Stimulated activated CD4-positive, alpha-beta T cell treated with anti-CD3 and anti-CD28 coated beads, Interleukin-12 subunit alpha, Interleukin-12 subunit beta, amount 100 ng/mL, for 4 hours (primary cell): ENCODE measurements around the gene IMPA2.
"Not testable (repeated sequence)": the region's sequence is repeated elsewhere in the genome, so short reads cannot be mapped to it uniquely, and the experiment has no call there.

Source experiments
- DNase-seq: peaks from one replicate; pipeline ENCODE4 v3.0.0-alpha.2; 2020

The IMPA2 gene

DNA sequence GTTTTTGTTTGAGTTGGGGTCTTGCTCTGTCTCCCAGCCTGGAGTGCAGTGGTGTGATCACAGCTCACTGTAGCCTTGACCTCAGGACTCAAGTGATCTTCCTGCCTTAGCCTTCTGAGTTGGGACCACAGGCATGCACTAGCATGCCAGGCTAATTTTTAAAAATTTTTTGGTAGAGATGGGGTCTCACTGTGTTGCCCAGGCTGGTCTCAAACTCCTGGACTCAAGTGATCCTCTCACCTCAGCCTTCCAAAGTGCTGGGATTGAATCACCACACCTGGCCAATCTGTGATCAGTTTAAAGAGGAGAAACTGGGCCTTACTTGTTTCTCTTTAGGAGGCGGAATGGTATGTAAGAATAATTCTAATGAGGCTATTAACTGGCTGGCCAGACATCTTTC lies 49.9 kb downstream of the IMPA2 start:
- DNase-seq = no peak

DNA sequence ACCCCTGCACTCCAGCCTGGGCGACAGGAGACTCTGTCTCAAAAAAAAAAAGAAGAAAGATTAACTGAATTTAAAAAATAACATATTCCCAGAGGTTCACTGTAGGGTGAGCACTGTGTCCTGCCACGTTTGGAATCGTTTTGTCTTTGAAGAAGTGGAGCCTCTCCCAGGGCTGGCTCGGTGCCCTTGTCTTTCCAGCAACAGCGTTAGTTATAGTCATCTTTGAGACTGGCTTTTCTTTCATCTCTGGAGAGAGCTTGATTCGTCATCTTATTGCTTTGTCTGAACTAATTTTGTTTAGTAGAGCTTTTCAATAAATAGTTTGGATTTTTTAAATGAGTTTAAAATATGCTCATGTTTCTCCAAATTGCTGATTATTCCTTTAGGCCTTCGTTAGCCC lies 50.5 kb downstream of the IMPA2 start:
- no peak for DNase-seq

GRCh38 chr18:12032786-12033642 lies 51.7 kb downstream of the IMPA2 start:
- DNase-seq = no peak

DNA sequence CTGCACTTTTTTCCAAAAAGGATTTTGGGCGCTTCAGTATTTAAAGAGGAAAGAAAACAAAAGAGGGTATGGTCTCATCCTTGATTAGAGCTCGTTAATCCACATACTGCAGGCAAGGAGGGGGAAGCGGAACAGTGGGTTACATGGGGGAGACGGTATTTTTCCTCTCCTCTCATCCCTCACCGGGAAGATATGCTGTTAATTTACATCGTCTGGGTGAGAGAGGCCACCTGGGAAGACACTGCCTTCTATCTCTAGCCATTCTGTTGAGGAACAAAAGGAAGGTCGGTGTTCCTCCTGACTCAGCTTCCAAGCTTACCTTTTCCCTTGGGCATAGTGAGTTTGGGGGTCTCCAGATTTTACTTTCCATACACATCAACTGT lies 52.3 kb downstream of the IMPA2 start:
- DNase-seq = no peak

DNA sequence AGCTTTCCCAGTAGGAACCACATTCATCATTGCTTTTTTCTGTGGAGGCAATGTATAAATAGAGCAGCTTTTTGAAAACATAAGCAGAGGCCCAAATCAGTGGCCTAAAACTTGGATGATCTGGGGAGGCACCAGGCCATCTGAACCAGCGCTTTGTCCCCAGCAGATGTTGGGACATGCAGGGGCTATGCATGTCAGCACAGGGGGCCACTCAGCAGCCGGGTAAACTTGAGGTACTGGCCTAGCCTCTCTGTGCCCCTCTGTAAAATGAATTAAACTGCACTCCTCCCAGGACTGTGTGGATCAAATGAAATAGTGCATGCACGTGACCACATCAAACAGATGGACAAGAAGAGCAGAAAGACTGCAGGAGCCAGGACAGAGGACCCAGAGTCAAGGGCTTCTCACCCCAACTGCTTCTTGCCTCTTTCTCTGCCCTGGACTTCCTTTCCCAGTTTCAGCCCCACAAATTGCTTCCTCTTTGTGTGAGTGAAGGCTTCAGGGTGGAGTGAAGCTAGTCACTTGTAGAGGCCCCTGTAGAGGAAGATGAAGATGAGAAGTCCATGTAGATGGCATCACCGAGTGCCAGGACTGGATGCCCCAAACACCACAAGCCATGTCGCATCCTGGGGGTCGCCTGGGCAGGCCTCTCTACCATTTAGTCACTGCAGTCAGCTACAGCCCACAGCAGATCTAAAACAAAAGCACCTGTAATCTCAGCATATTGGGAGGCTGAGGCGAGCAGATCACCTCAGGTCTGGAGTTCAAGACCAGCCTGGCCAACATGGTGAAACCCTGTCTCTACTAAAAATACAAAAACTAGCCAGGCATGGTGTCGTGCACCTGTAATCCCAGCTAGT lies 53.2 kb downstream of the IMPA2 start:
- no peak for DNase-seq

GRCh38 chr18:12035481-12035880 lies 54.2 kb downstream of the IMPA2 start:
- DNase-seq = no peak

DNA sequence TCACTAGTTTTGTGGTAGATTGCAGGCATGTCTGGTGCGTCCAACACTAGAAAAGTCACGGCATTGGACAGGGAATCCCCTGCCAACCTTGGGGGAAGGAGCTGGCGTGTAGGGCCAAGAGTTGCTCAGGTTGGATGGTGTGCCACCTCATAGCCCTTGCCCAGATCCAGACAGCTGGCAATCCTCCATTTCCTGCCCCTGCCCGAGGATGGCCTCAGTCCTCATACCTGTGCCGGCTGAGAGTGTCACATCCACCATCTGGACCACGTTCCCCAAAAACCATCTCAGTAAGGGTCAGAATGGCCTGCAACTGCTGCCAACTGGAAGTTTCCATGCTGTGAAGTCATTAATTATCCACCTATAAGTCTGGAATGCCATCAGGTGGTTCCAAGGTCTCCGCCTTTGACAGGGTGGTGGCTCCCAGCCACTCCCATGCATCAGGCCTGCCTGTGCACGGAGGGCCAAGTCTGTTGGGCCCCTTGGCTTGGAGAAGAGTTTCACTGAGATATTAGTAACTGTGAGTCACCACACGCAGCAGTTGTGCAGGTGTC lies 55.0 kb downstream of the IMPA2 start:
- no peak for DNase-seq

- DNase-seq = peak; percentile 38
Observed at GRCh38 chr18:12038082-12038638, 56.9 kb downstream of the IMPA2 start.

DNA sequence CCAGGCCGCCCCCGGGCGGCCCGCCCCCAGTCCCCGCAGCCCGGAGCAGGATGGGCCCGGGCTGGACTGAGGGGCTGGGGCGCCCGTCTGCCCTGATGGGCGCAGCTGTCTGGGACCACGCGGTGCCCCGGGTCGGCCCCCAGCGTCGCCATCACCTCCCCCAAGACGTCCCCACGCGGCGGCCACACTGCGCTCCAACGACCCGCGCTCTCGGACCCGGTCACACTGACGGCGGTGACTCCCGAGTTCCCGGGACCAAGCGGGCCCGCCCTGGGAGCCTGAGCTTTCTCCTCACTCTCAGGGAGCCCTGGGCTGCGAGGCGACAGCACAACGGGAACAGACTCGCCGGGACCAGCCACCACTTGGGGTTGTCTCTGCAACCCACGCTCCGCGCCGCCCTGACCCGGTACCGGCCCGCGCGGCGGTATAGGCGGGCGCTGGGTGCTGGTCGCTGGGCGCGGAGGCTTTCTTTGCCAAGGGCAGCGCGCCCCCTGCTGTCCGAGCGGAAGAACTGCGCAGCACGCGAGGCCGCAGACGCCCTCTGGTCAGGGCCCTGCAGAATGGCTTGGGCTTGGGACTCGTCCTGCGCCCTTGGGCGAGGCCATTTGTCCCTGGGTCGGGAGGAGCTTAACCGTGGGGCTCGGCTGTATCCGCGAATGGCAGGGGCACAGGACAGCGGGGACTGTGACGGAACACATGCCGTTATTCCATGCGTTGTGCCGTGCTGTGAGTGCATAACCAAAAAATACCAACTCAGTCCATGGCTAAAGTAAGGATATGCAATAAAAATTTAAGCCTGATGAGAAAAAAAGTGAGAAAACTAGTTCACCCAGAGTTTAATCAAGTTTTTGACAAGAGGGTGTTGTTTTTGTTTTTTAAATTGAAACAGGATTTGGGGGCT lies 57.6 kb downstream of the IMPA2 start:
- DNase-seq = peak; percentile 75

DNA sequence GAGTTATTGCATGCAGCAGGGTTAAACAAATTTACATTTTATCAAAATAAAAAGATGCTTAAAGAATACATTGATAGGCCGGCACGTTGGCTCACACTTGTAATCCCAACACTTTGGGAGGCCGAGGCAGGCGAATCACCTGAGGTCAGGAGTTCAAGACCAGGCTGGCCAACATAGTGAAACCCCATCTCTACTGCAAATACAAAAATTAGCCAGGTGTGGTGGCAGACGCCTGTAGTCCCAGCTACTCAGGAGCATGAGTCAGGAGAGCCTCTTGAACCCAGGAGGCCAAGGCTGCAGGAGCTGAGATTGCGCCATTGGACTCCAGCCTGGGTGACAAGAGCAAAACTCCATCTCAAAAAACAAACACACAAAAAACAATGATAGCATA lies 58.2 kb downstream of the IMPA2 start:
- DNase-seq = not testable (repeated sequence)

GRCh38 chr18:12041561-12041960 lies 60.3 kb downstream of the IMPA2 start:
- DNase-seq = no peak

- DNase-seq = no peak
Observed at GRCh38 chr18:12043811-12044210, 62.5 kb downstream of the IMPA2 start.

DNA sequence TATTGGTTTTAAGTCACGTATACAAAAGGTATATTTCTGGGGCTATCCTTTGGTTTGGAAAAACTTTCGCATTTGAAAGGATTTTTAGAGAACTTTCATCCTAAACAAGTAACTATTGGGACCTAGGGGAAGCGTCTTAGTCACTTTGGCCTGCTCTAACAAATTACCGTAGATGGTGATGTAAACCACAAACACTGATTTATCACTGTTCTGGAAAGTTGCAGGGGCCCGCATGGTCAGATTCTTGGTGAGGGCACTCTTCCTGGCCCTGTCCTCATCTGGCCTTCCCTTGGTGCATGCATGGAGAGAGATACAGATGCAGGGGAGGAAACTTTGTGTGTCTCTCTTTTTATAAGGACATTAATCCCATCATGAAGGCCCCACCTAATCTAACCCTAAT lies 63.3 kb downstream of the IMPA2 start:
- no peak for DNase-seq

GRCh38 chr18:12046046-12046750 lies 64.9 kb downstream of the IMPA2 start:
- no peak for DNase-seq

GRCh38 chr18:12046751-12047335 lies 65.5 kb downstream of the IMPA2 start:
- DNase-seq = no peak

DNA sequence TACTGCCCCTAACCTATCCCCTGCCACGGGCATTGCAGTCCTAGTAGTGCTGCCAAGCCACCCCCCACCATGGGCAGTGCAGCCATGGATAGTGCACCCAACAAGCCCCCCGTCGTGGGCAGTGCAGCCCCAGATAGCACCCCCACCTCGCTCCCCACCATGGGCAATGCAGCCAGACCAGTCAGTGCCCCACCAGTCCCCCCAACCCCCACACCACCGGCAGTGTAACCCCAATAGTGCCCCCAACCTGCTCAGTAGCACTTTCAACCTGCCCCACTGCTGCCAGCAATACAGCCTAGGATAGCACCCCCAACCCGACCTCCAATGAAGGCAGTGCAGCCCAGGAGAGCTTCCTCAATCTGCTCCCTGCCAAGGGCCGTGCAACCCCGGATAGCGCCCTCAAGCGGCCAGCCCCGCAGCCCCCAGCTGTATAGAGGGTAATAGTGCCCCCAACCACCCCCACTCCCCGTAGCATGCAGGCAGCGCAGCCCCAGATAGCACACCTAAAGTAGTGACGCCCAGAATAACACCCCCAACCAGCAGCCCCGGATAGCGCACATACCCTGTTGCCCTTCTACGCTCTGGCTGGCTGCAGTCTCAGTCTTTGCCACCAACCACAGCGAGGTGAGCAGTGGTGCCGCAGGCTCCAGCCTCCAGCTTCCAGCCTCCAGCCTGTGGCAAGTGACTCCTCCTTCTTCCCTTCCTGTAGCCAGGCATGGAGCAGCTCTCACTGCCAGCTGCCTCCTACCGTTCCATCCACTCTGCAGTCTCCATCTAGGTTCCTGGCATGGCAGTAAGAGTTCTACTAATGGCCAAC lies 66.9 kb downstream of the IMPA2 start:
- no peak for DNase-seq

DNA sequence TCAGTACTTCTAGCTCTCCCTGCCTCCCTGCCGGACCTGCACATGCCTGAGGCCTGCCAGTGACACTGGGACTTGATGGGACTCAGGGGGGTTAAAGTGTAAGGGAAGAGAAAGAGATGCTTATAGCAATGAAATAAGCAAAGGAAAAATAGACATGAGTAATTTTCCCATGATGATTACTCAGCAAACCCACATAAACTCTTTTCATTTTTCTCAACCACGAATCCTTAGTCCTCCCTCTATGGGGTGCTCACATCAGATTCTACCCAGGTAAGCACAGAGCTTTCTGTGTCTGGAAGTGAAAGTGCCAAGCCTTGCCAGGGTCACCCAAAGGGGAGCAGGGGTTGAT lies 67.5 kb downstream of the IMPA2 start:
- no peak for DNase-seq

DNA sequence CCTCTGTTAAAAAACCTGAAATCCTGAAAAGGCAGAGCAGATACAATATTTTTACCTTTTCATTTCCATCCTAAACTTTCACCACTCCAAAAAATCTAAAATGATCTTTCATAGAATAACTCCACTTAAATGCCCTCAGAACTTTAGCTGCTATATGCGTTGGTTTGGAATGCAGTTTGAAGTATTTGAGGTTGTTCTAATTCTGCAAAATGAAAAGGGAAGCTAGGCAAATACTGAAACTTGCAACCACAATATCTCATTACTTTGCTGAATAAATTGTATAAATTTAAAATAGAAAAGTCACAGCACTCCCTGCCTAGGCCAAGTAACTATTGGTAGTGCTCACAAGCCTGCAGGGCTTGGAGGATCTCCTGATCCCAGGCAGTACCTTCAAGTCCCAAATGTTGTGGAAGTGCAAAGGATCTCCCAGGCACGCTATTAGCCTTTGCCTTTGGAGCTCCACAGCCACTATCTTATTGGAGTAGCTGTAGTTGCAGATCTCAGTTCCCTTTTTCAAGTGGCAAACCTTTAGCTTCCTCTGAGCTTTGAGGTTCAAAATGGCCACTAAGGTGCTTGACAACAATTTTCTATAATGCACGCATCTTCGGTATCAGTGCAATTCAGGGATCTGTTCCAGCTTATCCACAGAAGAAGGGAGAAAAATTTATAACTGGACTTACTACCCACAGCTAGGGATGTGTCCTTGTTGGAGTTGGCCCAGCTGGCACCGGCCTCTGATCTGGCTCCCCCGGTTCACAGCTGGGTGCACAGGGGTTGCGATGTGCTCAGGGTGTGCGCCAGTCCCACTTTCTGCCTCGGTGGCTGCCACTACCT lies 68.9 kb downstream of the IMPA2 start:
- no peak for DNase-seq

DNA sequence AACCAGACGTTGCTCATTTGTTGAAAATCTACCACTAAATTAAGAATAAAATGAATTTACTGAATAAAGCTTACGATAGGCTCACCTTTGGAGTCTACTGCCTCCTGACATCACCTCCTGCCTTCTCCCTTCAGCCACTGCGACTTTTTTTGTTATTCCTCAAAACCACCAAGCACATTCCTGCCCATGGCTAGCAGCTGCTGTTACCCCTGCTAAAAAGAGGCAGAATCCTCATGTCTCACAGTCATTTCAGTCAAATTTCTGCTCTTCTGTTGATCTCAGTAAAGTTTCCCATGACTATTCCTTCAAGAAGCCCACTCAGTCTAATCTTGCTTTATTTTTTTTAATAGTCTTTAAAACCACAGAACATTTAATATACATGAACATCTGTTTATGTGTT lies 71.6 kb downstream of the IMPA2 start:
- no peak for DNase-seq

- no peak for DNase-seq
Observed at GRCh38 chr18:12053289-12053688, 72.0 kb downstream of the IMPA2 start.
